GM12891 (cell line): ENCODE measurements around the gene RALGPS1.

Source experiments
- POLR2A ChIP-seq: IDR thresholded peaks from 2 replicates; pipeline ENCODE4 v1.6.1; 2011; ENCODE audit warnings: low read depth, low read length, control low read depth
- POLR2AphosphoS5 ChIP-seq: IDR thresholded peaks from 2 replicates; pipeline ENCODE4 v1.6.1; 2011; ENCODE audit warnings: low read depth, low read length, control low read depth
- POU2F2 ChIP-seq: IDR thresholded peaks from 2 replicates; pipeline ENCODE4 v1.6.1; 2011; ENCODE audit warnings: low read depth, mild to moderate bottlenecking, control low read depth, low read length, moderate library complexity
- TAF1 ChIP-seq: IDR thresholded peaks from 2 replicates; pipeline ENCODE4 v1.6.1; 2011; ENCODE audit warnings: low read depth, low read length, control low read depth

DNA sequence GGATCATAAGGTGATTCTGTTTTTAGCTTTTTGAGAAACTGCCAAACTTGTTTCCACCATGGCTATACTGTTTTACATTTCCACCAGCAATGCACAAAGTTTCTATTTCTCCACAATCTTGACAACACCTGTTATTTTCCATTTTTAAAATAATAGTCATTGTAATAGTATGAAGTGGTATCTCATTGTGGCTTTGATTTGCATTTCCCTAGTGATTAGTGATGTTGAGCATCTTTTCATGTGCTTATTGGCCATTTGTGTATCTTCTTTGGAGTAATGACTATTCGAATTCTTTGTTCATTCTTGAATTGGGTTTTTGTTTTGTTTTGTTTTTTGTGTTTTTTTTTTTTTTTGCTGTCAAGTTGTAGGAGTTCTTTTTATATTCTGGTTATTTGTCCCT lies 354.9 kb downstream of the RALGPS1 start:
- no peak for TF ChIP-seq POLR2A
- TF ChIP-seq TAF1: no peak
- TF ChIP-seq POLR2AphosphoS5: no peak
- no peak for TF ChIP-seq POU2F2
